Epidermal melanocyte (primary cell): ENCODE results near the gene MSANTD7.
"Not testable (repeated sequence)": the region's sequence is repeated elsewhere in the genome, so short reads cannot be mapped to it uniquely, and the experiment has no call there.

ENCODE experiments used
- DNase-seq: peaks from one replicate; pipeline ENCODE4 v3.0.0; 2011; ENCODE audit warnings: low spot score; ENCODE audit not compliant: insufficient read length

MSANTD7 gene

GRCh38 chr10:14837757-14838581 is at the start of gene MSANTD7, which contains the start of the genes CDNF and HSPA14:
Gene MSANTD7, plus strand, starts transcription at chr10:14838306. Its CDS starts 3,979 bp downstream, at chr10:14842285.
Gene CDNF, minus strand, starts transcription at chr10:14838037. Its CDS starts 91 bp downstream, at chr10:14837946.
Gene HSPA14, plus strand, starts transcription at chr10:14838306. Its CDS starts 97 bp downstream, at chr10:14838403.
- DNase-seq, result peak; percentile 94

GRCh38 chr10:14798636-14799035 is 39.5 kb upstream of the MSANTD7 start:
- DNase-seq, result no peak

GRCh38 chr10:14800397-14800796 is 37.7 kb upstream of the MSANTD7 start:
- no peak for DNase-seq

- no peak for DNase-seq
Observed at GRCh38 chr10:14801723-14802122, 36.4 kb upstream of the MSANTD7 start.

- DNase-seq, result no peak
Observed at GRCh38 chr10:14803827-14804226, 34.3 kb upstream of the MSANTD7 start.

GRCh38 chr10:14806318-14806717 is 31.8 kb upstream of the MSANTD7 start:
- DNase-seq, result no peak

GRCh38 chr10:14810969-14811953 is 26.8 kb upstream of the MSANTD7 start:
- DNase-seq, result no peak

- DNase-seq, result no peak
Observed at GRCh38 chr10:14812271-14812670, 25.8 kb upstream of the MSANTD7 start.

GRCh38 chr10:14815681-14816080 is 22.4 kb upstream of the MSANTD7 start:
- no peak for DNase-seq

GRCh38 chr10:14816717-14817116 is 21.4 kb upstream of the MSANTD7 start:
- DNase-seq, result not testable (repeated sequence)

- DNase-seq, result no peak
Observed at GRCh38 chr10:14820010-14820774, 17.9 kb upstream of the MSANTD7 start.

GRCh38 chr10:14820775-14821154 is 17.3 kb upstream of the MSANTD7 start:
- DNase-seq, result no peak

GRCh38 chr10:14821635-14822375 is 16.3 kb upstream of the MSANTD7 start:
- no peak for DNase-seq

GRCh38 chr10:14822879-14823755 is 15.0 kb upstream of the MSANTD7 start:
- peak; percentile 55 for DNase-seq

GRCh38 chr10:14823966-14824365 is 14.1 kb upstream of the MSANTD7 start:
- no peak for DNase-seq

- DNase-seq, result no peak
Observed at GRCh38 chr10:14826076-14826829, 11.9 kb upstream of the MSANTD7 start.

GRCh38 chr10:14833106-14833505 is 5.0 kb upstream of the MSANTD7 start:
- no peak for DNase-seq

- DNase-seq, result no peak
Observed at GRCh38 chr10:14836208-14836607, 1.9 kb upstream of the MSANTD7 start.
